LNCaP clone FGC (cell line): ENCODE measurements around the gene EPB41.
"Not testable (repeated sequence)": the region's sequence is repeated elsewhere in the genome, so short reads cannot be mapped to it uniquely, and the experiment has no call there.

Source experiments
- DNase-seq: peaks from one replicate; pipeline ENCODE4 v3.0.0-alpha.2; 2011; ENCODE audit warnings: low read depth
- H3K4me3 ChIP-seq: 2 replicates; pipeline ENCODE4 v1.5.1; 2011; ENCODE audit warnings: mild to moderate bottlenecking, low read depth, low read length, control low read depth
- CTCF ChIP-seq: IDR thresholded peaks from 2 replicates; pipeline ENCODE4 v1.5.1; 2012; ENCODE audit warnings: mild to moderate bottlenecking; ENCODE audit not compliant: control insufficient read depth, insufficient read depth; ENCODE audit errors: extremely low read depth

EPB41 gene

GRCh38 chr1:29099286-29099685 lies 184.9 kb downstream of the EPB41 start:
- TF ChIP-seq CTCF = no peak

GRCh38 chr1:29100487-29100886 lies 186.1 kb downstream of the EPB41 start:
- TF ChIP-seq CTCF = no peak
- H3K4me3 ChIP-seq = no peak overlapping the region
- DNase-seq = no peak

More at GRCh38 chr1:29099286-29099685, 184.9 kb downstream of the EPB41 start:
- no peak for DNase-seq
- no peak overlapping the region for H3K4me3 ChIP-seq

- DNase-seq = peak; percentile 62
These were observed 191.5 kb downstream of the EPB41 start for GRCh38 chr1:29105822-29106221.

GRCh38 chr1:29108041-29108440 lies 193.7 kb downstream of the EPB41 start:
- not testable (repeated sequence) for DNase-seq, H3K4me3 ChIP-seq

More at GRCh38 chr1:29105822-29106221, 191.5 kb downstream of the EPB41 start:
- no peak overlapping the region for H3K4me3 ChIP-seq
- no peak for TF ChIP-seq CTCF

GRCh38 chr1:29112705-29113412 lies 198.5 kb downstream of the EPB41 start:
- TF ChIP-seq CTCF = no peak
- DNase-seq = no peak
- H3K4me3 ChIP-seq = no peak overlapping the region

- TF ChIP-seq CTCF = no peak
- DNase-seq = no peak
- H3K4me3 ChIP-seq = no peak overlapping the region
These were observed 199.2 kb downstream of the EPB41 start for GRCh38 chr1:29113413-29114117.

- TF ChIP-seq CTCF = no peak
- no peak overlapping the region for H3K4me3 ChIP-seq
- no peak for DNase-seq
These were observed 200.3 kb downstream of the EPB41 start for GRCh38 chr1:29114654-29115053.
